Stimulated activated CD4-positive, alpha-beta T cell treated with anti-CD3 and anti-CD28 coated beads, Interleukin-1b, Interleukin-23, amount 100 ng/mL, for 48 hours (primary cell): Measurements from ENCODE around the gene RNU2-1.
A peak's percentile ranks its signal among the peaks of the same experiment; 100 is the strongest.
"Not testable (repeated sequence)": the region's sequence is repeated elsewhere in the genome, so short reads cannot be mapped to it uniquely, and the experiment has no call there.

Experiments
- DNase-seq: peaks from one replicate; pipeline ENCODE4 v3.0.0-alpha.2; 2020

RNU2-1 gene

GRCh38 chr17:43233877-43234276 is at the start of gene RNU2-1:
Gene RNU2-1 (minus strand): TSS chr17:43233977.
- DNase-seq, result not testable (repeated sequence)

- not testable (repeated sequence) for DNase-seq
These were observed 39.1 kb upstream of the RNU2-1 start for GRCh38 chr17:43272914-43273313.

- DNase-seq, result peak; percentile 1
These were observed 38.7 kb upstream of the RNU2-1 start for GRCh38 chr17:43272483-43272882.

- DNase-seq, result not testable (repeated sequence)
These were observed 37.1 kb upstream of the RNU2-1 start for GRCh38 chr17:43270552-43271504.

GRCh38 chr17:43246456-43246855 is 12.7 kb upstream of the RNU2-1 start:
- not testable (repeated sequence) for DNase-seq

GRCh38 chr17:43240596-43241352 is 7.0 kb upstream of the RNU2-1 start:
- DNase-seq, result not testable (repeated sequence)

- not testable (repeated sequence) for DNase-seq
These were observed 5.8 kb upstream of the RNU2-1 start for GRCh38 chr17:43239597-43239996.

GRCh38 chr17:43233263-43233662 is 514 bp downstream of the RNU2-1 start:
- not testable (repeated sequence) for DNase-seq

- DNase-seq, result not testable (repeated sequence)
These were observed 1.6 kb downstream of the RNU2-1 start for GRCh38 chr17:43232021-43232699.

- DNase-seq, result not testable (repeated sequence)
These were observed 2.4 kb downstream of the RNU2-1 start for GRCh38 chr17:43231205-43232020.

- not testable (repeated sequence) for DNase-seq
These were observed 5.6 kb downstream of the RNU2-1 start, which contains the start of gene CCDC200 for GRCh38 chr17:43228020-43228782. Gene CCDC200 (minus strand): TSS chr17:43228623. CDS start chr17:43228554, 69 bp downstream.

- no peak for DNase-seq
These were observed 7.4 kb downstream of the RNU2-1 start for GRCh38 chr17:43226393-43226792.

- DNase-seq, result no peak
These were observed 9.6 kb downstream of the RNU2-1 start for GRCh38 chr17:43224146-43224705.

GRCh38 chr17:43220511-43221125 is 13.2 kb downstream of the RNU2-1 start:
- DNase-seq, result no peak

GRCh38 chr17:43219746-43220380 is 13.9 kb downstream of the RNU2-1 start:
- no peak for DNase-seq

- no peak for DNase-seq
These were observed 14.8 kb downstream of the RNU2-1 start for GRCh38 chr17:43219001-43219400.

- DNase-seq, result peak; percentile 35
These were observed 16.1 kb downstream of the RNU2-1 start for GRCh38 chr17:43217614-43218087.

- DNase-seq, result no peak
These were observed 16.8 kb downstream of the RNU2-1 start for GRCh38 chr17:43216762-43217613.

GRCh38 chr17:43216369-43216761 is 17.4 kb downstream of the RNU2-1 start:
- no peak for DNase-seq
